Fibroblast of lung (primary cell): ENCODE data around the gene ANKRD10. TPM values are rescaled to one million over a fixed set of nuclear protein-coding genes. Genes with fewer than 3 reads are reported as not detected.
A peak's percentile ranks its signal among the peaks of the same experiment; 100 is the strongest.

Experiments
- DNase-seq, 2 donors: peaks; one replicate each; pipeline versions ENCODE4 v3.0.0 to v3.0.0-alpha.2; 2010; ENCODE audit warnings: low read depth in 2 of 2
- H2AFZ ChIP-seq: 2 replicates; pipeline ENCODE4 v1.5.1; 2012; ENCODE audit warnings: low read length, control low read depth, inconsistent platforms
- H3K27ac ChIP-seq: 2 replicates; pipeline ENCODE4 v1.5.1; 2011; ENCODE audit warnings: low read length, control low read depth; ENCODE audit not compliant: insufficient read depth
- H3K27me3 ChIP-seq: 2 replicates; pipeline ENCODE4 v1.5.1; 2011; ENCODE audit warnings: mild to moderate bottlenecking, low read length; ENCODE audit not compliant: control insufficient read depth, insufficient read depth
- H3K36me3 ChIP-seq: 2 replicates; pipeline ENCODE4 v1.5.1; 2011; ENCODE audit warnings: low read length; ENCODE audit not compliant: control insufficient read depth, insufficient read depth
- H3K4me1 ChIP-seq: 2 replicates; pipeline ENCODE4 v1.5.1; 2011; ENCODE audit warnings: low read length; ENCODE audit not compliant: control insufficient read depth, insufficient read depth; ENCODE audit errors: extremely low read depth
- H3K4me2 ChIP-seq: 2 replicates; pipeline ENCODE4 v1.5.1; 2011; ENCODE audit warnings: low read length, control low read depth; ENCODE audit not compliant: insufficient read depth; ENCODE audit errors: extremely low read depth
- H3K4me3 ChIP-seq, 4 experiments: fragments of 200-600 bp in 1 of 4; sonication (generic) in 1 of 4; replicated peaks in 1 of 4; 2 replicates each; pipeline ENCODE4 v1.5.1; 2011 to 2016; ENCODE audit warnings: low read length in 4 of 4, low read depth in 3 of 4, mild to moderate bottlenecking in 3 of 4, control low read depth in 2 of 4, inconsistent platforms in 1 of 4, mixed read lengths in 1 of 4; ENCODE audit not compliant: insufficient read depth in 1 of 4; ENCODE audit errors: control extremely low read depth in 1 of 4
- H3K79me2 ChIP-seq: 2 replicates; pipeline ENCODE4 v1.5.1; 2012; ENCODE audit warnings: mild to moderate bottlenecking, low read length, inconsistent platforms; ENCODE audit not compliant: control insufficient read depth, insufficient read depth
- H3K9ac ChIP-seq: 2 replicates; pipeline ENCODE4 v1.5.1; 2011; ENCODE audit warnings: mild to moderate bottlenecking, low read length, control low read depth; ENCODE audit not compliant: insufficient read depth
- H3K9me3 ChIP-seq: 2 replicates; pipeline ENCODE4 v1.5.1; 2012; ENCODE audit warnings: low read depth, low read length; ENCODE audit not compliant: control insufficient read depth, insufficient read depth
- H4K20me1 ChIP-seq: 2 replicates; pipeline ENCODE4 v1.5.1; 2011; ENCODE audit warnings: low read length; ENCODE audit not compliant: control insufficient read depth, insufficient read depth; ENCODE audit errors: extremely low read depth
- EZH2 ChIP-seq: IDR thresholded peaks from 2 replicates; pipeline ENCODE4 v1.5.1; 2012; ENCODE audit warnings: low read length, control low read depth, mild to moderate bottlenecking; ENCODE audit errors: missing control alignments
- polyA plus RNA-seq, 2 donors: library from polyadenylated mRNA; depleted of rRNA in 1 of 2; stranded (reverse) in 1 of 2; unstranded in 1 of 2; fragments of >200 nt; gene quantifications; 2 replicates each; pipeline ENCODE4 v1.2.1, GENCODE V29; 2011 to 2012; ENCODE audit warnings: missing spikeins in 1 of 2
- total RNA-seq: library from RNA; depleted of rRNA; stranded (reverse); fragments of >200 nt; gene quantifications from 2 replicates; pipeline ENCODE4 v1.2.1, GENCODE V29; 2014
- TF ChIP-seq, protein P1 (sequence below), 2 donors: IDR thresholded peaks in 1 of 2; conservative IDR thresholded peaks in 1 of 2; 1 replicate in 1 of 2; 2 replicates in 1 of 2; pipeline ENCODE4 v1.5.1; 2011 to 2012; ENCODE audit warnings: low read length in 2 of 2, control low read depth in 1 of 2, inconsistent platforms in 1 of 2, low read depth in 1 of 2, mild to moderate bottlenecking in 1 of 2

Gene ANKRD10
- total and polyA plus RNA-seq, 2 donors (not counting 1 experiment from before 2014, with no cell fraction given): 29.5 to 130 TPM

DNA sequence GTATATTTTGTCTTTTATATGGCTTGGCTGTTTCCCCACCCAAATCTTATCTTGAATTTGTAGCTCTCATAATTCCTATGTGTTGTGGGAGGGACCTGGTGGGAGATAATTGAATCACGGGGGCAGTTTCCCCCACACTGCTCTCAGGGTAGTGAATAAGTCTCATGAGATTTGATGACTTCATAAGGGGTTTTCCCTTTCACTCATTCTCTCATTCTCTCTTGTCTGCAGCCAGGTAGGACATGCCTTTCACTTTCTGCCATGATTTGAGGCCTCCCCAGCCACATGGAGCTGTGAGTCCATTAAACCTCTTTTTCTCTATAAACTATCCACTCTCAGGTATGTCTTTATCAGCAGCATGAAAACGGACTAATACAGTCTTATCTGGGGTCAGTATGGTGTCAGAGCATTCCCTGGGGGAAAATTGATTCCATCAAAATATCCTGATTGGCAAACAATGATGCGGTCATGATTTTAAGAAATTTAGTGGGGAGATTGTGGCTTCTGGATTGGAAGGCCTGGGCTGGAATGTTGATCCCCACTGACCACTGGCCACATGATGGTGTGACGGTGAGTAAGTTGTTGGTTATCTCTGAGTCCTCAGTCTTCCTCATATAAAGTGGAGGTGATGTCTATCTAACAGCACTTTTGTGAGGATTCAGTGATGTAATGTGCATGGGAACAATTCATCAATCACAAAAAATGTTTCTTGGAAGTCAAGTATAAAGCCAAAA is 27.5 kb upstream of the ANKRD10 start:
- no peaks in the 10 kb centered on the region for H3K9me3 ChIP-seq
- no peak overlapping the region for H2AFZ ChIP-seq
- peaks cover 2% of the 10 kb centered on the region for H3K4me1 ChIP-seq
- no peak overlapping the region for H3K27ac ChIP-seq
- H3K4me2 ChIP-seq: no peak overlapping the region
- TF ChIP-seq EZH2: no peak
- TF ChIP-seq, protein P1, sequence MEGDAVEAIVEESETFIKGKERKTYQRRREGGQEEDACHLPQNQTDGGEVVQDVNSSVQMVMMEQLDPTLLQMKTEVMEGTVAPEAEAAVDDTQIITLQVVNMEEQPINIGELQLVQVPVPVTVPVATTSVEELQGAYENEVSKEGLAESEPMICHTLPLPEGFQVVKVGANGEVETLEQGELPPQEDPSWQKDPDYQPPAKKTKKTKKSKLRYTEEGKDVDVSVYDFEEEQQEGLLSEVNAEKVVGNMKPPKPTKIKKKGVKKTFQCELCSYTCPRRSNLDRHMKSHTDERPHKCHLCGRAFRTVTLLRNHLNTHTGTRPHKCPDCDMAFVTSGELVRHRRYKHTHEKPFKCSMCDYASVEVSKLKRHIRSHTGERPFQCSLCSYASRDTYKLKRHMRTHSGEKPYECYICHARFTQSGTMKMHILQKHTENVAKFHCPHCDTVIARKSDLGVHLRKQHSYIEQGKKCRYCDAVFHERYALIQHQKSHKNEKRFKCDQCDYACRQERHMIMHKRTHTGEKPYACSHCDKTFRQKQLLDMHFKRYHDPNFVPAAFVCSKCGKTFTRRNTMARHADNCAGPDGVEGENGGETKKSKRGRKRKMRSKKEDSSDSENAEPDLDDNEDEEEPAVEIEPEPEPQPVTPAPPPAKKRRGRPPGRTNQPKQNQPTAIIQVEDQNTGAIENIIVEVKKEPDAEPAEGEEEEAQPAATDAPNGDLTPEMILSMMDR (conservative IDR thresholded peaks at IDR 0.05 in 1 of 2, IDR thresholded peaks at IDR 0.05 in 1 of 2; ENCODE audit: low read depth in 1 of 2, low read length in 2 of 2): no peak
- H3K79me2 ChIP-seq: no peaks in the 10 kb centered on the region
- no peaks in the 10 kb centered on the region for H3K27me3 ChIP-seq
- H3K9ac ChIP-seq: no peak overlapping the region
- no peaks in the 10 kb centered on the region for H4K20me1 ChIP-seq
- H3K36me3 ChIP-seq: no peaks in the 10 kb centered on the region
- peak in 1 of 2 donors; percentile 38 for DNase-seq
- H3K4me3 ChIP-seq: no peak overlapping the region

DNA sequence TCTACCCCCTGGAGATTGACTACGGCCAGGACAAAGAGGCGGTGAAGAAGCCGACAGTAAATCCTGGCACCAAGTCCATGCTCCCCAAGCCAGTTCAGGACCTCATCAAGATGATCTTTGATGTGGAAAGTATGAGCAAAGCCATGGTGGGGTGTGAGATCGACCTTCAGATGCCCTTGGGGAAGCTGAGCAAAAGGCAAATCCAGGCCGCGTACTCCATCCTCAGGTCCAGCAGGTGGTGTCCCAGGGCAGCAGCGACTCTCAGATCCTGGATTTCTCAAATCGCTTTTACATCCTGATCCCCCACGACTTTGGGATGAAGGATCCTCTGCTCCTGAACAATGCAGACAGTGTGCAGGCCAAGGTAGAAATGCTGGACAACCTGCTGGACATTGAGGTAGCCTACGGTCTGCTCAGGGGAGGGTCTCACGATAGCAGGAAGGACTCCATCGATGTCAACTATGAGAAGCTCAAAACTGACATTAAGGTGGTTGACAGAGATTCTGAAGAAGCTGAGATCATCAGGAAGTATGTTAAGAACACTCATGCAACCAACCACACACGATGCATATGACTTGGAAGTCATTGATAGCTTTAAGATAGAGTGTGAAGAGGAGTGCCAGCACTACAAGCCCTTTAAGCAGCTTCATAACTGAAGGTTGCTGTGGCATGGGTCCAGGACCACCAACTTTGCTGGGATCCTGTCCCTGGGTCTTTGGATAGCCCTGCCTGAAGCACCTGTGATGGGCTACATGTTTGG is 24.0 kb upstream of the ANKRD10 start:
- TF ChIP-seq, protein P1 (conservative IDR thresholded peaks at IDR 0.05 in 1 of 2, IDR thresholded peaks at IDR 0.05 in 1 of 2; ENCODE audit: low read depth in 1 of 2, low read length in 2 of 2): no peak
- no peak for TF ChIP-seq EZH2
- no peak overlapping the region for H3K4me2 ChIP-seq
- H3K9ac ChIP-seq: no peak overlapping the region
- no peak overlapping the region for H3K4me3 ChIP-seq
- no peaks in the 10 kb centered on the region for H4K20me1 ChIP-seq
- peaks cover 1% of the 10 kb centered on the region for H3K4me1 ChIP-seq
- no peaks in the 10 kb centered on the region for H3K9me3 ChIP-seq
- H3K36me3 ChIP-seq: no peaks in the 10 kb centered on the region
- no peak overlapping the region for H2AFZ ChIP-seq
- no peaks in the 10 kb centered on the region for H3K79me2 ChIP-seq
- DNase-seq: no peak
- no peak overlapping the region for H3K27ac ChIP-seq
- H3K27me3 ChIP-seq: no peaks in the 10 kb centered on the region

DNA sequence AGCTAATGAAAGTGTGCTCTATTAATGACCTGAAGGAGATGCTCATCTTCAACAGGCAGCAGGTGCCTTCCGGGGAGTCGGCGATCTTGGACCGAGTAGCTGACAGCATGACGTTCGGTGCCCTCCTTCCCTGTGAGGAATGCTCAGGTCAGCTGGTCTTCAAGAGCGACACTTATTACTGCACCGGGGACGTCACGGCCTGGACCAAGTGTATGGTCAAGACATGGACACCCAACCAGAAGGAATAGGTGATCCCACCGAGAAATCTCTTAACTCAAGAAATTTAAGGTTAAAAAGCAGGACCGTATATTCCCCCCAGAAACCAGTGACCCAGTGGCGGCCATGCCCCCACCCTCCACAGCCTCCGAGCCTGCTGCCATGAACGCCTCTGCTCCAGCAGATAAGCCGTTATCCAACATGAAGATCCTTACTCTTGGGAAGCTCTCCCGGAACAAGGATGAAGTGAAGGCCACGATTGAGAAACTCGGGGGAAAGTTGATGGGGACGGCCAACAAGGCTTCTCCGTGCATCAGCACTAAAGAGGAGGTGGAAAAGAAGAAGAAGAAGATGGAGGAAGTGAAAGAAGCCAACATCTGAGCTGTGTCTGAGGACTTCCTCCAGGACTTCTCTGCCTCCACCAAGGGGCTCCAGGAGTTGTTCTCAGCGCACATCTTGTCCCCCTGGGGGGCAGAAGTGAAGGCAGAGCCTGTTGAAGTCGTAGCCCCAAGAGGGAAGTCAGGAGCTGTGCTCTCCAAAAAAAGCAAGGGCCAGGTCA is 22.8 kb upstream of the ANKRD10 start:
- Histone ChIP-seq H3K79me2 (no peaks in the 10 kb centered on the region), H3K4me2 (no peak overlapping the region), H3K9me3 (no peaks in the 10 kb centered on the region), H3K27me3 (no peaks in the 10 kb centered on the region), H3K4me1 (no peaks in the 10 kb centered on the region), H3K27ac (no peak overlapping the region), H3K4me3 (no peak overlapping the region), H2AFZ (no peak overlapping the region), H4K20me1 (no peaks in the 10 kb centered on the region), H3K9ac (no peak overlapping the region), H3K36me3 (no peaks in the 10 kb centered on the region)
- DNase-seq: no peak
- no peak for TF ChIP-seq EZH2
- TF ChIP-seq, protein P1 (conservative IDR thresholded peaks at IDR 0.05 in 1 of 2, IDR thresholded peaks at IDR 0.05 in 1 of 2; ENCODE audit: low read depth in 1 of 2, low read length in 2 of 2): no peak
